ENCODE results near the gene KIF11. TPM values are rescaled to one million over a fixed set of nuclear protein-coding genes. Genes with fewer than 3 reads are reported as not detected.
"Not testable (repeated sequence)": the region's sequence is repeated elsewhere in the genome, so short reads cannot be mapped to it uniquely, and the experiment has no call there.

KIF11 gene
- total RNA-seq, 2 experiments from 2014 or later = 56.3 to 57.3 TPM

DNA sequence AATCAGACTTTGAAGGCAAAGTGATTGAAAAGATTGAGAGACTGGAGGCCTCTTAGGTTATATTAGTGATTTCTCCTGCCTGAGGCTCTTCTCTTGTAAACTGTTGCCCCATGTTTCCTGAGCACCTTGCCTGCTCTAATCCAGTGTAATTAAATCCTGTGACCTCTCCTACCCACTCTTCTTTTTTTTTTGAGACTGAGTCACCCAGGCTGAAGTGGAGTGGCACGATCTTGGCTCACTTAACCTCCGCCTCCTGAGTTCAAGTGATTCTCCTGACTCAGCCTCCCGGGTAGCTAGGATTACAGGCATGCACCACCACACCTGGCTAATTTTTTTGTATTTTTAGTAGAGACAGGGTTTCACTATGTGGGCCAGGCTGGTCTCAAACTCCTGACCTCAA, 57.9 kb downstream of the KIF11 start:
- CTCF ChIA-PET = interaction anchor here (0.6 kb wide), 1 partner anchor 51 kb away, joined by 4 read pairs; no protein-coding TSS in a partner anchor
- H3K9me3 Mint-ChIP-seq; POLR2A ChIA-PET; DNase-seq; intact Hi-C loops (cut with micrococcal nuclease); H3K4me3 Mint-ChIP-seq; H3K27ac Mint-ChIP-seq; H3K4me1 Mint-ChIP-seq (ENCODE audit: low read depth); H3K27me3 Mint-ChIP-seq: not testable (repeated sequence)
- peaks cover 53% of the 10 kb centered on the region for H3K36me3 Mint-ChIP-seq

DNA sequence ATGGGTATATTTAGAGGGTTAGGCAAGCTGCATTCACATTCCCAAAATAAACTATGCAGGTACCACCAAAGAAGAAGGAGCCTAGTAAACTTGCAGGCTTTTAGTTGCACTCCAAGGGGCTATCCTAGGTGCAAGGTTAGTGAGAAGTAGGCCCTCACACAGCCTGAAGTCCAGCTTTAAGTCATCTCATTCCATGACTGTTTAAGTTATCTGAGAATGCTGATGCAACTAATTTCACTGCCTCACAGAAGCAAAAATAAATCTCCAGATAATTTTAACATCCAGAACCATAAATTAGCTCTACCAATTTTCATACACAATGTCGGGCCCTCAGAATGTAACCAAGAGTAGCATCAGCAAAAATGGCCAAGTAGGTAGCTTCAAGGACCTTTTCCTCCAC, 62.5 kb downstream of the KIF11 start:
- Mint-ChIP-seq H3K4me1 (ENCODE audit: low read depth) (no peaks in the 10 kb centered on the region), H3K9me3 (no peaks in the 10 kb centered on the region), H3K27ac (peak overlapping the region; percentile 18), H3K4me3 (no peak overlapping the region), H3K27me3 (no peaks in the 10 kb centered on the region), H3K36me3 (peaks cover 28% of the 10 kb centered on the region)
- POLR2A ChIA-PET = no interaction called here
- intact Hi-C loops (cut with micrococcal nuclease) = no loop called here
- CTCF ChIA-PET = no interaction called here
- DNase-seq = no peak

DNA sequence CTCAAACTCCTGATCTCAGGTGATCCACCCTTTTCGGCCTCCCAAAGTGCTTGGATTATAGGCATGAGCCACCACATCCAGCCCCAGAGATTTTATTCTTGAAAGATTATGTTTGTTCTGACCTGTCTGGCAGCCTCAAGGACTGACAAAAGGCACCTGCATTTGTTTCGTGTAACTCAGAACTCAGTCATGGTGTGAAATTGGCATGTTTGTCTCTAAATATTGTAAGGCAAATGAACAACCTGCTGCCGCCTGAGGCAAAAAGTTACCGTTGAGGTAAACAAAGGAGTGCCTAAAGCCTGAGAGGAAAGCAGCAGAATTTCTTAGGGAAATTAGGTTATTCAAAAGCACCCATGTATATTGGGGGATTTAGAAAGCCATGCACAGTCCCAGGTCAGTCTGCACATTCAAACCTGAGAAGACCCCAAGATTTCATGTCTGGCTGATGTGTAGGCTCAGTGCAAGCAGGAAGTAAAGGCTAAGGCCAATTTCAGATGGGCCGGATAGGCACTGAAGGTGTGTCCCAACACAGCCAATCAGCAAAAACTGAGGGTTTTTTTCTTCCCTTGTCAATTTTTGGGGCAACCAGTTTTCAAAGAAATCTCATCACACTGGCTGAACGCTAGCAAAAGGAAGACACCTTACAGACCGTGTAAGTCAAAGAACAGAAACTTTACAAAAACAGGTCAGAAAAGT, 63.5 kb downstream of the KIF11 start:
- no peak for DNase-seq
- POLR2A ChIA-PET = no interaction called here
- no peaks in the 10 kb centered on the region for H3K9me3 Mint-ChIP-seq
- H3K4me1 Mint-ChIP-seq (ENCODE audit: low read depth) = no peaks in the 10 kb centered on the region
- H3K27me3 Mint-ChIP-seq = no peaks in the 10 kb centered on the region
- CTCF ChIA-PET = no interaction called here
- H3K36me3 Mint-ChIP-seq = peaks cover 23% of the 10 kb centered on the region
- H3K27ac Mint-ChIP-seq = no peak overlapping the region
- intact Hi-C loops (cut with micrococcal nuclease) = no loop called here
- no peak overlapping the region for H3K4me3 Mint-ChIP-seq

DNA sequence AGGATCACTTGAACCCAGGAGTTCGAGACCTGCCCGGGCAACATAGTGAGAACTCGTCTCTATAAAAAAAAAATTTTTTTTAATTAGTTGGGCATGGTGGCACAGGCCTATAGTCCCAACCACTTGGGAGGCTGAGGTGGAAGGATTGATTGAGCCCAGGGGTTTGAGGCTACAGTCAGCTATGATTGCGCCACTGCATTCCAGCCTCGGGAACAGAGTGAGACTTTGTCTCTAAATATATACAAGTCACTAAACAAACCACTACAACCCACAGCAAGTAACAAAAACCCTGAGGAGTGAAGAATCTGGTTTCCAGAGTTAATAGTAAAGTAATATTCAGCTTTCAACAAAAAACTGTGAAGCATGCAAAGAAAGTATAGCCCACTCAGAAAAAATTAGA, 64.1 kb downstream of the KIF11 start:
- ChIA-PET POLR2A (no interaction called here), CTCF (interaction anchor here (1.4 kb wide), 1 partner anchor 13 kb away, joined by 3 read pairs; no protein-coding TSS in a partner anchor)
- no peak for DNase-seq
- Mint-ChIP-seq H3K4me3 (no peak overlapping the region), H3K27ac (no peak overlapping the region), H3K9me3 (peaks cover under 1% of the 10 kb centered on the region), H3K36me3 (peaks cover 22% of the 10 kb centered on the region), H3K27me3 (no peaks in the 10 kb centered on the region), H3K4me1 (ENCODE audit: low read depth) (no peaks in the 10 kb centered on the region)
- intact Hi-C loops (cut with micrococcal nuclease) = no loop called here

DNA sequence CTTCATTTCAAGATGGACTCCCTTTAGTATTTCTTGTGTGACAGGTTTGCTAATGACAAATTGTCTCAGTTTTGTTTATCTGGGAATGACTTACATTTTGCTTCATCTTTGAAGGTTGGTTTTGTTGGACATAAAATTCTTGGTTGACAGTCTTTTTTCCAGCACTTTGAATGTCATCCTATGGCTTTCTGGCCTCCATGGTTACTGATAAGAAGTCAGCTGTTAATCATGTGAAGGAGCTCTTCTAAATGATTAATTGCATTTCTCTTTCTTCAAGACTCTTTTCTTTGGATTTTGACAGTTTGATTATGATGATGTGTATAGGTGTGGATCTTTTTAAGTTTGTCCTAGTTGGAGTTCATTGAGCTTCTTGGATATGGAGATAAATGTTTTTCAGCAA, 69.9 kb downstream of the KIF11 start:
- H3K4me1 Mint-ChIP-seq (ENCODE audit: low read depth) = no peaks in the 10 kb centered on the region
- DNase-seq = no peak
- no peak overlapping the region for H3K27ac Mint-ChIP-seq
- no peaks in the 10 kb centered on the region for H3K27me3 Mint-ChIP-seq
- ChIA-PET POLR2A (no interaction called here), CTCF (no interaction called here)
- H3K4me3 Mint-ChIP-seq = no peak overlapping the region
- H3K36me3 Mint-ChIP-seq = peaks cover 5% of the 10 kb centered on the region
- intact Hi-C loops (cut with micrococcal nuclease) = no loop called here
- peaks cover 22% of the 10 kb centered on the region for H3K9me3 Mint-ChIP-seq

DNA sequence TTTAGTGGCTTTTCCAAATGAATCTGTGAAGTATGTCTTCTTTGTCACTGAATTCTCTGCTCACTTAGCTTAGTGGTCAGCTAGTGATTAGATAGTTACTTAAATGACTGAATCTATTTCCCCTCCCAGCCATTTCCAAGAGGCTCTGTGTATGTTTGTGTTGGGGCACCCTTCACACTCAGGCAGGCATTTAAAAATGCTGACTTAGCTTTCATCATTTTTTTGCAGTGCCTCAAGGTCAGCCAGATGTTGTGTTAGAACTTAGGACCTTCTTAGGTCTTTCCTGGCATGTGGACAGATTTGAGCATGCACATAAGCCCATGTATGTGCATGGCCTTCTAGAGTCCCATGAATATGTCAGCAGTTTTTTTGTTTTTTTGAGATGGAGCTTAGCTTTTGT, 71.4 kb downstream of the KIF11 start:
- intact Hi-C loops (cut with micrococcal nuclease) = no loop called here
- peaks cover 22% of the 10 kb centered on the region for H3K9me3 Mint-ChIP-seq
- no peaks in the 10 kb centered on the region for H3K4me1 Mint-ChIP-seq (ENCODE audit: low read depth)
- ChIA-PET POLR2A (no interaction called here), CTCF (no interaction called here)
- H3K36me3 Mint-ChIP-seq = peaks cover 5% of the 10 kb centered on the region
- no peak overlapping the region for H3K27ac Mint-ChIP-seq
- no peaks in the 10 kb centered on the region for H3K27me3 Mint-ChIP-seq
- DNase-seq = no peak
- no peak overlapping the region for H3K4me3 Mint-ChIP-seq

DNA sequence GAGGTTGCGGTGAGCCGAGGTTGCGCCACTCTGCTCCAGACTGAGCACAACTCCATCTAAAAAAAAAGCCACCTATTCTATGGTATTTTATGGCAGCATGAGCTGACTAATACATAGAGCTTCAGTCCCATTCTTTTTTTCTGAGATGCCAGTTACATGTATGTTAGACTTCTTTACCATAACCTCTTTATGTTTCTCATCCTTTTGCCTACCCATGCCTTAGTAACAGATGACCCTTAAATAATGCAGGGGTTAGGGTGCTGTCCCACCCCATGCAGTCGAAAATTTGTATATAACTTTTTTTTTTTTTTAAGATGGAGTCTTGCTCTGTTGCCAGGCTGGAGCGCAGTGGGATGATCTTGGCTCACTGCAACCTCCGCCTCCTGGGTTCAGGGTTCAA, 74.1 kb downstream of the KIF11 start:
- DNase-seq = no peak
- POLR2A ChIA-PET = no interaction called here
- Mint-ChIP-seq H3K27ac (no peak overlapping the region), H3K4me3 (no peak overlapping the region), H3K4me1 (ENCODE audit: low read depth) (no peaks in the 10 kb centered on the region), H3K9me3 (peaks cover 21% of the 10 kb centered on the region), H3K36me3 (peaks cover 5% of the 10 kb centered on the region), H3K27me3 (no peaks in the 10 kb centered on the region)
- intact Hi-C loops (cut with micrococcal nuclease) = no loop called here
- CTCF ChIA-PET = no interaction called here

DNA sequence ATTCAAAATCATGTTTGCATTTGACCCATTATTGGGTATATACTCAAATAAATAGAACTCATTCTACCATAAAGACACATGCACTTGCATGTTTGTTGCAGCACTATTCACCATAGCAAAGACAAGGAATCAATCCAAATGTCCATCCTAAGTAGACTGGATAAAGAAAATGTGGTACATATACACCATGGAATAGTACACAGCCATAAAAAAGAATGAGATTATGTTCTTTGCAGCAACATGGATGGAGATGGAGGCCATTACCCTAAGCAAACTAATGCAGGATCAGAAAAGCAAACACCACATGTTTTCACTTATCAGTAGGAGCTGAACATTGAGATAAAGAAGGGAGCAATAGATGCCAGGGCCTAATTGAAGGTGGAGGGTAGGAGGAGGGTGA, 84.8 kb downstream of the KIF11 start:
- ChIA-PET POLR2A (no interaction called here), CTCF (no interaction called here)
- no peak for DNase-seq
- Mint-ChIP-seq H3K4me1 (ENCODE audit: low read depth) (no peaks in the 10 kb centered on the region), H3K27me3 (peaks cover 10% of the 10 kb centered on the region), H3K9me3 (no peaks in the 10 kb centered on the region), H3K27ac (no peak overlapping the region), H3K36me3 (no peaks in the 10 kb centered on the region), H3K4me3 (no peak overlapping the region)
- intact Hi-C loops (cut with micrococcal nuclease) = no loop called here

DNA sequence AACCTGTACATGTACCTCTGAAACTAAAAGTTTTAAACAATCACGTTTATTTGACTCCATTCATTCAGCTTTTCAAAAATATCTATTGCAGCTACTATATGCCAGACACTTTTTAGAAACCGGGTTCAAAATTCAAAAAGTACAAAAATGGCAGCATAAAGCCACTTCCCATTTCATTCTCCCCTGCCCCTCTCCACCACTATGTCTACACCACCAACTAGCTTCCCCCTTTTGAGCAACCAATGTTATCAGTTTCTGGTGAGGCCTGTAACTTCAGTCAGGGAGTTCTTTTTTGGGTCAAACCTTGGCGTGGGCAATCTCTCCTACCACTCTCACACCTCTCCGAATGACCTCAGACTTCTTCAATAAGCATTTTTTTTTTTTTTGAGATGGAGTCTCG, 85.3 kb downstream of the KIF11 start:
- Mint-ChIP-seq H3K27ac (no peak overlapping the region), H3K9me3 (no peaks in the 10 kb centered on the region), H3K27me3 (peaks cover 9% of the 10 kb centered on the region), H3K4me1 (ENCODE audit: low read depth) (no peaks in the 10 kb centered on the region), H3K4me3 (no peak overlapping the region), H3K36me3 (no peaks in the 10 kb centered on the region)
- CTCF ChIA-PET = no interaction called here
- DNase-seq = no peak
- intact Hi-C loops (cut with micrococcal nuclease) = no loop called here
- POLR2A ChIA-PET = no interaction called here

DNA sequence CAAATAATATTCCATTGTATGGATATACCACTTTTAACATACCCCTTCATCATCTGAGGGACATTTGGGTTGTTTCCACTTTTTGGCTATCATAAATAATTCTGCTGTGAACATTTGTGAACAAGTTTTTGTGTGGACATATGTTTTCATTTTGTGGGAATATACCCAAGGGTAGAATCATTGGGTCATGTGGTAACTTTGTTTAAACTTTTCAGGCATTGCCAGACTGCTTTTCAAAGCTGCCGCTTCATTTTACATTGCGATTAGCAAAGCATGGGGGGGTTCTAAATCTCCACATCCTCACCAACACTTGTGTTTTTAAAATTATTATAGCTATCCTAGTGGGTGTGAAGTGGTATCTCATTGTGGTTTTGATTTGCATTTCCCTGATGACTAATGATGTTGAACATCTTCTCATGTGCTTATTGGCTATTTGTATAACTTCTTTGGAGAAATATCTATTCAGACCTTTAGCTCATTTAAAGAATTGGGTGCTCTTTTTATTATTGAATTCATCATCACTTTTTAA, 88.4 kb downstream of the KIF11 start:
- peaks cover 3% of the 10 kb centered on the region for H3K9me3 Mint-ChIP-seq
- H3K4me3 Mint-ChIP-seq = no peak overlapping the region
- intact Hi-C loops (cut with micrococcal nuclease) = no loop called here
- H3K27ac Mint-ChIP-seq = no peak overlapping the region
- CTCF ChIA-PET = interaction anchor here (0.7 to 0.8 kb wide), 2 partner anchors 160 to 167 kb away, joined by 3 read pairs; partner anchors contain the start of gene EXOC6
- no peaks in the 10 kb centered on the region for H3K36me3 Mint-ChIP-seq
- no peak for DNase-seq
- no peaks in the 10 kb centered on the region for H3K4me1 Mint-ChIP-seq (ENCODE audit: low read depth)
- POLR2A ChIA-PET = no interaction called here
- peaks cover 18% of the 10 kb centered on the region for H3K27me3 Mint-ChIP-seq

DNA sequence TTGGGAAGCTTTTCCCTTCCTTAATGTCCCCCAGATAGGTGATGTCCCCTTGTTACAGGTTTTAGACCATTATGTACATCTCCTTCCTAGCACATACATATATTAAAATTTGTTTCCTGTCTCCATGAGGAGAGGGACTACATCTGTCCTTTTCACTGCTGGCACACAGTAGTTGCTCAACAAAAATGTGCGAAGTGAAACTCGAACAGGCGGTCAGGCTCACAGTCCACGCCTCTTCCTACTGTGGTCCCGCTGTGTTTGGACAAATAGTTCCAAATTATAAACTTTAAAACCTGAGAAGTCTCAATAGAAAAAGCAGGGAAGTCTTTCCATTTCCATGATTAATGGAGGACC, 95.6 kb downstream of the KIF11 start:
- peaks cover 20% of the 10 kb centered on the region for H3K4me1 Mint-ChIP-seq (ENCODE audit: low read depth)
- DNase-seq = no peak
- no peak overlapping the region for H3K27ac Mint-ChIP-seq
- intact Hi-C loops (cut with micrococcal nuclease) = no loop called here
- peak overlapping the region; percentile 53 for H3K4me3 Mint-ChIP-seq
- peaks cover 3% of the 10 kb centered on the region for H3K9me3 Mint-ChIP-seq
- H3K36me3 Mint-ChIP-seq = no peaks in the 10 kb centered on the region
- H3K27me3 Mint-ChIP-seq = peaks cover 51% of the 10 kb centered on the region
- ChIA-PET POLR2A (no interaction called here), CTCF (no interaction called here)

DNA sequence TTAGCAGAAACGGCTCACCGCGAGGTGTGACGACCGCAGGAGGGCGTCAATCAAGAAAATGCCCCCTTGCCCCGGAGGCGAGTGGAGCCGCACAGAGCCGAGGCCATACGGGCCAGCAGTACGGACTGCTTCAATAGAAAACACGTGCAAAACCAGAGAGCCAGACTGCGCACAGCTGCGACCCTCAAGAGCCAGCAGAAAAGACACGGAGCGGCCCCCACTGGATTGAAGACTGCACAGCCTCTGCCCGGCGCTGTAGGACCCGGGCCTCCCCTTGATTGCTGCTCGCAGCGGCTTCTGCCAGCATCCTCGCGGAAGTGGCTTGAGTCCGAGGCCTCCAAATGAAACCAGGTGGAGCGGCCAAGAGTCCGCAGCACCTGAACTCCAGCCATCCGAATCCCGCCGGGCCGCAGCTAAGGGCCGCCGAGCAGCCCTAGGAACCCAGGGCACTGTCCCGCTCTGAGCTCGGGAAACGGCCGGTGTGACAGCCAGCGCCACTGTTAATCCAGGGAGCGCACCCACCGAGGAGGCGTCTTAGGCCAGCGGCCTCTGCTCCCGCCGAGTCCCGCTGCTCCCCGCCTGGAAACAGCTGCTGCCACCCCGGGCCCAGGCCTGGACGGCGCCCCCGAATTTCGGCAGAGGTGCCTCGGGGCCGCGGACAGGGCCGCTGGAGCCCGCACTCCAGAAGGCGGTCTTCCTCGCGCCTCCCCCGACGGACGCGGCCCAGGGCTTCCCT, 96.2 kb downstream of the KIF11 start:
- peaks cover 20% of the 10 kb centered on the region for H3K4me1 Mint-ChIP-seq (ENCODE audit: low read depth)
- H3K36me3 Mint-ChIP-seq = no peaks in the 10 kb centered on the region
- H3K27me3 Mint-ChIP-seq = peaks cover 55% of the 10 kb centered on the region
- no peak overlapping the region for H3K27ac Mint-ChIP-seq
- peak; percentile 25 for DNase-seq
- H3K4me3 Mint-ChIP-seq = peak overlapping the region; percentile 53
- ChIA-PET POLR2A (no interaction called here), CTCF (no interaction called here)
- peaks cover 3% of the 10 kb centered on the region for H3K9me3 Mint-ChIP-seq
- intact Hi-C loops (cut with micrococcal nuclease) = no loop called here
